Muscle layer of duodenum (tissue), 2 donors: ENCODE data around the gene NCBP2L.

Experiments used
- H3K27ac ChIP-seq: one replicate; pipeline ENCODE4 v1.7.0; 2013; ENCODE audit warnings: mild to moderate bottlenecking, low read length
- H3K27me3 ChIP-seq: one replicate; pipeline ENCODE4 v1.7.0; 2013; ENCODE audit warnings: low read depth, mild to moderate bottlenecking, control low read depth, low read length
- H3K36me3 ChIP-seq, 2 donors: one replicate each; pipeline ENCODE4 v1.7.0; 2013; ENCODE audit warnings: low read length in 2 of 2, control low read depth in 1 of 2, mild to moderate bottlenecking in 1 of 2; ENCODE audit not compliant: insufficient read depth in 2 of 2, control insufficient read depth in 1 of 2
- H3K4me1 ChIP-seq, 2 donors: one replicate each; pipeline ENCODE4 v1.7.0; 2013; ENCODE audit warnings: low read length in 2 of 2, mild to moderate bottlenecking in 2 of 2, control low read depth in 1 of 2, moderate library complexity in 1 of 2; ENCODE audit not compliant: insufficient read depth in 2 of 2, control insufficient read depth in 1 of 2
- H3K4me3 ChIP-seq, 2 donors: one replicate each; pipeline ENCODE4 v1.7.0; 2013; ENCODE audit warnings: low read length in 2 of 2, low read depth in 1 of 2, mild to moderate bottlenecking in 1 of 2
- H3K9me3 ChIP-seq, 2 donors: one replicate each; pipeline ENCODE4 v1.7.0; 2013; ENCODE audit warnings: low read length in 2 of 2, control low read depth in 1 of 2, mild to moderate bottlenecking in 1 of 2; ENCODE audit not compliant: control insufficient read depth in 1 of 2
- donor health status: healthy.

Gene NCBP2L

DNA sequence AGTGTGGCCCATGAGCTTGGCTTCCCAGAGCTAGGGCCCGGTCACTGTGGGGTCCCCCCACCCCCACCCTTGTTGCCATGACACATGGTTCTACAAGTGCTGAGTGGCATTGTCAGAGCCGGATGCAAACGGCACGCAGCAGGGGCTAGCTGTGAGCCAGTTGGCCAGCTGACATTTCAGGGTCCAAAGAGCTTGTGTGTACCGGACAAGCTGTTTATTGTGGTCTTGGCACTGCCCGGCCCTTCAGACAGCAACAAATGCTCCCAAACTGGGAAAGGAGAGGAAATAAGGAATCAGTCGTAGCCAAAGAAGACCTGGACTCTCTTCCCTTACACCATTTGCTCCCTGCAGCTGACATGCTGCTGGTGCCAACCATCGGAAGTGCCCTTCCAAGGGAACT is 38.8 kb upstream of the NCBP2L start:
- H3K4me3 ChIP-seq, result no peak overlapping the region
- peaks cover 11% of the 10 kb centered on the region in 2 donors for H3K4me1 ChIP-seq
- no peaks in the 10 kb centered on the region for H3K9me3 ChIP-seq
- H3K27ac ChIP-seq, result no peak overlapping the region
- no peaks in the 10 kb centered on the region for H3K27me3 ChIP-seq
- H3K36me3 ChIP-seq, result no peaks in the 10 kb centered on the region

DNA sequence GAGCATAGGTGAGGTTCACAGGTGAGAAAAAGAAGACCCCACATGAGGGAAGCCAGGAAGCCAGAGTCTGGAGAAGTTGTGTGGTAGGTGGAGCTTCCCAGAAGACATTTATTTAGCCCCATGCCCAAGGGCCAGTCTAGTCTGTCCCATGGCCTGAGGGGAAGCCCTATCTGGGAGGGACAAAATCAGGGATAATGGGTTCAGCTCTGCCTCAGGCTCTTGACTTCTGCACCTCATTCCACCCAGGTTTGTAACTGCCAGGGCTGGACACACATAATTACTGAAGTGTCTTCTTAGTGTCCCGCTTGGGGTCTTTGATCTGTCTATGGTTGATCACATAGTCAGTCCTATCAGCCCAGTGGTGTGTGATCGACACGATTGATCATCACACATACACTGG is 38.0 kb upstream of the NCBP2L start:
- H3K4me3 ChIP-seq, result no peak overlapping the region
- no peaks in the 10 kb centered on the region for H3K9me3 ChIP-seq
- no peak overlapping the region for H3K27ac ChIP-seq
- H3K27me3 ChIP-seq, result no peaks in the 10 kb centered on the region
- peaks cover 11% of the 10 kb centered on the region in 2 donors for H3K4me1 ChIP-seq
- H3K36me3 ChIP-seq, result no peaks in the 10 kb centered on the region

GRCh38 chrX:107741404-107741790 is 36.1 kb upstream of the NCBP2L start:
- Histone ChIP-seq H3K4me3 (peak overlapping the region; percentile 33 to 35), H3K27ac (peak overlapping the region; percentile 39), H3K36me3 (no peaks in the 10 kb centered on the region), H3K4me1 (peaks cover 14 to 15% of the 10 kb centered on the region in 2 donors), H3K9me3 (no peaks in the 10 kb centered on the region), H3K27me3 (no peaks in the 10 kb centered on the region)

- Histone ChIP-seq H3K27me3 (no peaks in the 10 kb centered on the region), H3K36me3 (no peaks in the 10 kb centered on the region), H3K4me3 (peak overlapping the region; percentile 33 to 35), H3K9me3 (no peaks in the 10 kb centered on the region), H3K27ac (peak overlapping the region; percentile 89), H3K4me1 (peaks cover 18 to 29% of the 10 kb centered on the region in 2 donors)
Measured at GRCh38 chrX:107742700-107743191, 34.8 kb upstream of the NCBP2L start.

DNA sequence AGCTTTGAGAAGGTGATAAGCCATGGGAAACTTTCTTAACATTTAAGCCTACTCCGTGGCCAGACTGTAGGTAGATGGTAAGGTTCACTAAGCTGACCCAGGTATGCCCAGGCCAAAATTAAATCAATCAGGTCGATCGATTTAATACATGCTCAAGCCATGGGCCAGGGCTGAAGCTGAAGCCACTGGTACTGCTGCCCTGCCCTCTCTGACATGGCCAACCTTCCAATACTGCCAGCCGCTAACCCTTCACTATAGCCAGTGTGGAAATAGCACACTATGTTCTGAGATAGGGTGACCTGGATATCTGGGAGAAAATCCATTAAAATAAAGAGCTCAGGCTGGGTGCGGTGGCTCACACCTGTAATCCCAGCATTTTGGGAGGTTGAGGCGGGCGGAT is 33.5 kb upstream of the NCBP2L start:
- H3K27ac ChIP-seq, result no peak overlapping the region
- no peaks in the 10 kb centered on the region for H3K36me3 ChIP-seq
- H3K9me3 ChIP-seq, result no peaks in the 10 kb centered on the region
- H3K4me1 ChIP-seq, result peaks cover 18 to 25% of the 10 kb centered on the region in 2 donors
- no peak overlapping the region for H3K4me3 ChIP-seq
- H3K27me3 ChIP-seq, result no peaks in the 10 kb centered on the region

DNA sequence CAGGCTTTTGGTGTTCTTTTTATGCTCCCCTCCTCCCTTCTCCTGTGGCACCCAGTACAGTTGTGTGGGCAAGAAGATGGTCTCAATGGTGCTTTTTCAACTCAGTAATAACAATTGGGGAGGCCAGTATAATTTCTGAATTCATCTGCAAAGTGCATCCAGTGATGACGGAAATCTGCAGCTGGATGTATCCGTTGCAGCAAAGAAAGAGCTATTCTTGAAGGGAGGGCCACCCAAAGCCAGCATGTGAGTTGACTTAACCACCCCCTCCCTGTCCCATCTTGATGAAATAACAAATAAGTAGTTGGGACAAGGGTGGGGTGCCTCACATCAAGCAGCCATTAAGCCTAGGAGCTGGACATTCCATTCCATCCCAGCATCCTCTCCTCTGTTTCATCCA is 32.7 kb upstream of the NCBP2L start:
- Histone ChIP-seq H3K27ac (no peak overlapping the region), H3K36me3 (no peaks in the 10 kb centered on the region), H3K4me1 (peaks cover 18 to 25% of the 10 kb centered on the region in 2 donors), H3K27me3 (no peaks in the 10 kb centered on the region), H3K9me3 (no peaks in the 10 kb centered on the region), H3K4me3 (no peak overlapping the region)

DNA sequence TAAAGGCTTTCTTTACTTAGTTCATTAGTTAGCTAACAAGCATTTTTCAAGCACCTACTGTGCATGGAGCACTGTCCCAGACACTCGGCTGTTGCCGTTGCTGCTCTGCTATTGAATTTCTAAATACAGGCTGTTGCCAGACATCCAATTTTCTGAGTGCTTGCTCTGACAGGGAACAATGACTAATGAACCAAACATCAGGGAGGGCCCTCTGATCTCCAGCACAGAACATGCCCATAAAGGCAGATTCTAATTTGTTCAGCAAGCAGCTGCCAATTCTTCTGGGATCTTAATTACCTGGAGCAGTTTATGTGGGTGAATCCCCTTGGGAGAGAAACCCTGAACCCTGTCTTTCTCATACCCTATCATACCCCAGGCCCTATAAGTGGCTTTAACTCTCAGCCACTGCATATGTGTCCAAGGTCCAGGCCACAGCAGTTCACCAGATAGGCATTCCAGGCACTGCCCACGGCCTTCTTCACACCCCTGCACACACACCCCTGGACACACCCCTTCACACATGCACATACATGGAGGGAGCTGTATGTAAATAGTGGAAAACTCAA is 29.9 kb upstream of the NCBP2L start:
- Histone ChIP-seq H3K36me3 (no peaks in the 10 kb centered on the region), H3K27ac (peak overlapping the region; percentile 56), H3K4me1 (peaks cover 11 to 25% of the 10 kb centered on the region in 2 donors), H3K4me3 (no peak overlapping the region), H3K27me3 (no peaks in the 10 kb centered on the region), H3K9me3 (no peaks in the 10 kb centered on the region)

GRCh38 chrX:107748506-107748905 is 29.0 kb upstream of the NCBP2L start:
- no peak overlapping the region for H3K27ac ChIP-seq
- no peaks in the 10 kb centered on the region for H3K9me3 ChIP-seq
- H3K36me3 ChIP-seq, result no peaks in the 10 kb centered on the region
- H3K4me3 ChIP-seq, result no peak overlapping the region
- peaks cover 7 to 18% of the 10 kb centered on the region in 2 donors for H3K4me1 ChIP-seq
- H3K27me3 ChIP-seq, result no peaks in the 10 kb centered on the region

GRCh38 chrX:107750263-107750662 is 27.3 kb upstream of the NCBP2L start:
- no peaks in the 10 kb centered on the region for H3K27me3 ChIP-seq
- H3K9me3 ChIP-seq, result no peaks in the 10 kb centered on the region
- peaks cover 7 to 18% of the 10 kb centered on the region in 2 donors for H3K4me1 ChIP-seq
- H3K27ac ChIP-seq, result no peak overlapping the region
- H3K36me3 ChIP-seq, result no peaks in the 10 kb centered on the region
- no peak overlapping the region for H3K4me3 ChIP-seq

DNA sequence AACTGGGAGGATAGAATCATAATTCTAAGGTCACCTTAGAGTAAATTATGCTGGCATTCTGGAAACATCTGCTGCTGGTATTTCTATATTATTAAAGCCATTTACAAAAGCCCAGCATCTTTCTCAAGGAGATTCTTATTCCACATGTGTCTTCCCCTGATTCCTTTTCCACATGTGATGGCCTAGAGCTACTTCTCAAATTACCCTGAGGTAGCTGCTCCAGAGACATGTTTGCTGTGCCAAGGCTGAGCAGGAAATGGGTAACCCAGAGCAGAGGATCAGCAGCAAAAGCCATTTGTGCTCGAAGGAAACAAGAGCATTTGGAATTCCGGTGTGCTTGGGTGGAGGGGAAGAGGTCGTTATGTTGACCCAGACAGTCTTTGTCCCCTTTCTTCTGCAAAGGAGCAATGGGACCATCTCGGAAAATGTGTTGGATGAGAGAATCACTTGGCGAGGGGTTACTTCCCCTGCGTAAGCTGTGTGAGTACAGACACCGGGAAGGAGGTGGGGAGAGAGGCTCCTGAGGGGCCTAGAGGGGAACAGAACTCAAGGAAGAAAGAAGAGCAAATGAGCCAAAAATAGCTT is 26.6 kb upstream of the NCBP2L start:
- Histone ChIP-seq H3K36me3 (no peaks in the 10 kb centered on the region), H3K9me3 (no peaks in the 10 kb centered on the region), H3K27me3 (no peaks in the 10 kb centered on the region), H3K4me3 (no peak overlapping the region), H3K4me1 (peaks cover 4 to 18% of the 10 kb centered on the region in 2 donors), H3K27ac (no peak overlapping the region)

DNA sequence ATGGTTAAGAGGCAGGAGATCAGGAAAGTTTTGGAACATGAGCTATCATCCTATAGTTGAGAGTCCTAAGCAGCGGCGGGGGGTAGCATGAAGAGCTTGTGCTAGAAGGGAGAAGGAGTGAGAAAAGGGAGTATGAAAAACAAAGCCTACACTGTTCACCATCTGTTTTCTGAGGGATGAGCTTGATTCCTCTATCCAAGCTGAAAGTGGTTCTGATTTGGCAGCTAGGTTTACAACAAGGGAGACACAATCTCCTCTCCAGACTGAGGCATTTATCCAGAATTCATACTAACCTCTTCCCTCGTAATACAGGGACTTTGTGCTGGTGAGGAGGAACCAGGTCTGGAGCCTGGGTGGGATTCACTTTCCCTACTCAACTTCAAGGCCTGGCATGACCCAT is 25.5 kb upstream of the NCBP2L start:
- Histone ChIP-seq H3K27ac (no peak overlapping the region), H3K4me1 (peaks cover 3 to 7% of the 10 kb centered on the region in 2 donors), H3K27me3 (no peaks in the 10 kb centered on the region), H3K9me3 (no peaks in the 10 kb centered on the region), H3K4me3 (no peak overlapping the region), H3K36me3 (no peaks in the 10 kb centered on the region)

GRCh38 chrX:107752714-107753113 is 24.8 kb upstream of the NCBP2L start:
- Histone ChIP-seq H3K27ac (no peak overlapping the region), H3K36me3 (no peaks in the 10 kb centered on the region), H3K4me3 (no peak overlapping the region), H3K4me1 (peaks cover 0 to under 1% of the 10 kb centered on the region in 2 donors), H3K9me3 (no peaks in the 10 kb centered on the region), H3K27me3 (no peaks in the 10 kb centered on the region)
